SK-N-SH (cell line): ENCODE results near the gene GRIP1. TPM values are rescaled to one million over a fixed set of nuclear protein-coding genes. Genes with fewer than 3 reads are reported as not detected.

Source experiments
- CTCF ChIA-PET: fragments of 300-600, 350-600 bp; formaldehyde crosslinking; extraction: SDS; loops from one replicate; lab custom pipeline; 2021; lab: Yijun Ruan, JAX
- POLR2A ChIA-PET: fragments of 350-600 bp; sonication (Branson Sonifier 250); formaldehyde crosslinking; extraction: SDS; loops from one replicate; lab custom pipeline; 2020; ENCODE audit warnings: antibody characterized with exemption, inconsistent platforms; lab: Yijun Ruan, JAX
- DNase-seq: peaks from one replicate; pipeline ENCODE4 v3.0.0; 2012
- H2AFZ ChIP-seq: fragments of 200-600 bp; sonication (generic); 2 replicates; pipeline ENCODE4 v1.8.1; 2016; ENCODE audit warnings: antibody characterized with exemption, mild to moderate bottlenecking, low read depth
- H3F3A ChIP-seq: fragments of 200-600 bp; sonication (generic); replicated peaks from 2 replicates; pipeline ENCODE3; 2016; ENCODE audit warnings: antibody characterized with exemption, mild to moderate bottlenecking; ENCODE audit not compliant: insufficient read depth
- H3K27ac ChIP-seq, 2 experiments: fragments of 200-500 bp in 1 of 2; fragments of 200-600 bp in 1 of 2; sonication (Bioruptor generic) in 1 of 2; sonication (generic), shearing (Covaris generic) in 1 of 2; 2 replicates each; pipeline versions ENCODE4 v1.5.1 to v1.6.1; 2014 to 2016; ENCODE audit warnings: low read depth in 2 of 2, inconsistent platforms in 1 of 2, low read length in 1 of 2, mild to moderate bottlenecking in 1 of 2, mixed read lengths in 1 of 2
- H3K27me3 ChIP-seq: fragments of 200-600 bp; sonication (generic), shearing (Covaris generic); 2 replicates; pipeline ENCODE4 v1.6.1; 2016; ENCODE audit warnings: mixed run types; ENCODE audit not compliant: insufficient read depth
- H3K36me3 ChIP-seq, 2 experiments: fragments of 200-500 bp in 1 of 2; fragments of 200-600 bp in 1 of 2; sonication (Bioruptor generic) in 1 of 2; sonication (generic) in 1 of 2; replicated peaks in 1 of 2; 2 replicates each; pipeline versions ENCODE3 to v1.5.1; 2014 to 2016; ENCODE audit warnings: low read length in 1 of 2, mild to moderate bottlenecking in 1 of 2; ENCODE audit not compliant: insufficient read depth in 2 of 2, control insufficient read depth in 1 of 2
- H3K4me1 ChIP-seq, 2 experiments: fragments of 200-500 bp in 1 of 2; fragments of 200-600 bp in 1 of 2; sonication (Bioruptor generic) in 1 of 2; sonication (generic), shearing (Covaris generic) in 1 of 2; 2 replicates each; pipeline versions ENCODE4 v1.5.1 to v1.6.1; 2014 to 2016; ENCODE audit warnings: low read depth in 1 of 2, low read length in 1 of 2, mixed run types in 1 of 2; ENCODE audit not compliant: insufficient read depth in 2 of 2, control insufficient read depth in 1 of 2
- H3K4me2 ChIP-seq: fragments of 200-600 bp; sonication (generic), shearing (Covaris generic); 2 replicates; pipeline ENCODE4 v1.6.1; 2017; ENCODE audit warnings: mixed run types
- H3K4me3 ChIP-seq, 2 experiments: fragments of 200-500 bp in 1 of 2; fragments of 200-600 bp in 1 of 2; sonication (Bioruptor generic) in 1 of 2; sonication (generic), shearing (Covaris generic) in 1 of 2; 2 replicates each; pipeline versions ENCODE4 v1.5.1 to v1.8.1; 2014 to 2016; ENCODE audit warnings: low read depth in 2 of 2, inconsistent platforms in 1 of 2, low read length in 1 of 2, mild to moderate bottlenecking in 1 of 2, mixed read lengths in 1 of 2, moderate library complexity in 1 of 2
- H3K79me2 ChIP-seq: fragments of 200-600 bp; sonication (generic); 2 replicates; pipeline ENCODE4 v1.8.1; 2017; ENCODE audit warnings: mild to moderate bottlenecking; ENCODE audit not compliant: insufficient read depth
- H3K9ac ChIP-seq: fragments of 200-600 bp; sonication (generic); 2 replicates; pipeline ENCODE4 v1.6.1; 2017; ENCODE audit warnings: mixed run types
- H3K9me2 ChIP-seq: fragments of 200-600 bp; sonication (generic); 2 replicates; pipeline ENCODE4 v1.6.1; 2017; ENCODE audit warnings: mixed run types
- H3K9me3 ChIP-seq: fragments of 200-600 bp; sonication (generic); 2 replicates; pipeline ENCODE4 v1.6.1; 2017; ENCODE audit warnings: mixed run types, mild to moderate bottlenecking, moderate library complexity
- H4K20me1 ChIP-seq: fragments of 200-600 bp; sonication (generic); 2 replicates; pipeline ENCODE4 v1.6.1; 2017; ENCODE audit warnings: mild to moderate bottlenecking, mixed run types; ENCODE audit not compliant: insufficient read depth
- EZH2phosphoT487 ChIP-seq: fragments of 200-600 bp; sonication (generic); IDR thresholded peaks from 2 replicates; pipeline ENCODE4 v1.6.1; 2017; ENCODE audit warnings: low read depth, mixed run types, mild to moderate bottlenecking, antibody characterized with exemption, moderate library complexity, borderline replicate concordance
- FOSL2 ChIP-seq: IDR thresholded peaks from 2 replicates; pipeline ENCODE4 v1.4.0; 2012; ENCODE audit warnings: low read depth, mild to moderate bottlenecking, moderate library complexity, borderline replicate concordance
- FOXJ3 ChIP-seq: sonication (generic); formaldehyde crosslinking; IDR thresholded peaks from 2 replicates; pipeline ENCODE4 v1.5.1; 2020; ENCODE audit warnings: mild to moderate bottlenecking, missing genetic modification reagents
- FOXM1 ChIP-seq: IDR thresholded peaks from 2 replicates; pipeline ENCODE4 v1.4.0; 2012; ENCODE audit warnings: low read depth, mild to moderate bottlenecking
- GATA2 ChIP-seq: sonication (generic); formaldehyde crosslinking; IDR thresholded peaks from 2 replicates; pipeline ENCODE4 v1.5.0; 2020; ENCODE audit warnings: mild to moderate bottlenecking, missing genetic modification reagents
- MEF2A ChIP-seq: IDR thresholded peaks from 2 replicates; pipeline ENCODE4 v1.4.0; 2012; ENCODE audit warnings: low read depth, borderline replicate concordance
- MXI1 ChIP-seq: IDR thresholded peaks from 2 replicates; pipeline ENCODE4 v1.6.1; 2012; ENCODE audit warnings: mild to moderate bottlenecking, low read depth, low read length, improper control_type of control experiment
- NRF1 ChIP-seq: IDR thresholded peaks from 2 replicates; pipeline ENCODE4 v1.6.1; 2012; ENCODE audit warnings: low read depth, mild to moderate bottlenecking, low read length
- POLR2AphosphoS5 ChIP-seq: IDR thresholded peaks from 2 replicates; pipeline ENCODE4 v1.6.1; 2012; ENCODE audit warnings: low read depth, low read length
- RAD21 ChIP-seq: IDR thresholded peaks from 2 replicates; pipeline ENCODE4 v1.6.1; 2012; ENCODE audit warnings: mild to moderate bottlenecking, low read length
- REST ChIP-seq: IDR thresholded peaks from 2 replicates; pipeline ENCODE4 v1.6.1; 2012; ENCODE audit warnings: mild to moderate bottlenecking, low read depth, low read length, moderate library complexity
- RFX5 ChIP-seq: IDR thresholded peaks from 2 replicates; pipeline ENCODE4 v1.6.1; 2012; ENCODE audit warnings: mild to moderate bottlenecking, improper control_type of control experiment, low read length
- RXRA ChIP-seq: IDR thresholded peaks from 2 replicates; pipeline ENCODE4 v1.4.0; 2012; ENCODE audit warnings: low read depth, mild to moderate bottlenecking, borderline replicate concordance
- SIN3A ChIP-seq: IDR thresholded peaks from 2 replicates; pipeline ENCODE4 v1.6.1; 2012; ENCODE audit warnings: low read depth, mild to moderate bottlenecking, low read length, moderate library complexity, borderline replicate concordance
- SMC3 ChIP-seq: IDR thresholded peaks from 2 replicates; pipeline ENCODE4 v1.6.1; 2012; ENCODE audit warnings: low read depth, low read length, improper control_type of control experiment
- TCF12 ChIP-seq: IDR thresholded peaks from 2 replicates; pipeline ENCODE4 v1.4.0; 2012
- TEAD4 ChIP-seq: IDR thresholded peaks from 2 replicates; pipeline ENCODE4 v1.4.0; 2012; ENCODE audit warnings: mild to moderate bottlenecking, borderline replicate concordance; ENCODE audit not compliant: insufficient read depth
- WGBS: methylation state at CpG from one replicate; pipeline ENCODE4 v1.1.6; 2017; ENCODE audit warnings: low lambda C conversion rate; 5-methylcytosine and 5-hydroxymethylcytosine counted together
- polyA plus RNA-seq, 3 experiments: library from polyadenylated mRNA; depleted of rRNA; stranded (reverse); fragments of >200 nt; gene quantifications; 2 replicates each; pipeline ENCODE4 v1.2.3, GENCODE V29; 2012
- TF ChIP-seq, protein P1 (sequence below): fragments of 150-350 bp; IDR thresholded peaks from 2 replicates; pipeline ENCODE4 v1.6.1; 2017; ENCODE audit warnings: antibody characterized with exemption, low read length, low read depth, borderline replicate concordance
- TF ChIP-seq, protein P2 (sequence below): IDR thresholded peaks from 2 replicates; pipeline ENCODE4 v1.4.0; 2012; ENCODE audit warnings: low read depth, borderline replicate concordance
- TF ChIP-seq, protein P3 (sequence below): IDR thresholded peaks from 2 replicates; pipeline ENCODE4 v1.4.0; 2012; ENCODE audit warnings: low read depth, borderline replicate concordance

The GRIP1 gene
- polyA plus RNA-seq, 1 of the 3 experiments (the other 2 are of a cell fraction) = 0.07 TPM

- Histone ChIP-seq H3K4me3 (no peak overlapping the region), H3K36me3 (no peaks in the 10 kb centered on the region), H2AFZ (no peak overlapping the region), H4K20me1 (no peaks in the 10 kb centered on the region), H3F3A (no peaks in the 10 kb centered on the region), H3K9ac (no peak overlapping the region), H3K27ac (no peak overlapping the region), H3K79me2 (no peaks in the 10 kb centered on the region), H3K4me2 (no peak overlapping the region), H3K27me3 (peaks cover 9% of the 10 kb centered on the region; the same call in 1 of the 2 replicates), H3K9me2 (no peaks in the 10 kb centered on the region), H3K4me1 (no peaks in the 10 kb centered on the region), H3K9me3 (no peaks in the 10 kb centered on the region)
- ChIA-PET CTCF (no interaction called here), POLR2A (interaction anchor here (0.8 kb wide), 1 partner anchor 190 kb away, joined by 3 read pairs; no protein-coding TSS in a partner anchor)
- 4% methylated on average over 2 of the region's 2 CpGs for WGBS
- TF ChIP-seq MEF2A (no peak), REST (no peak), FOXM1 (no peak), POLR2AphosphoS5 (no peak), MXI1 (no peak), TCF12 (no peak), GATA2 (CRISPR knock-in tag) (no peak), SMC3 (no peak), NRF1 (no peak), EZH2phosphoT487 (no peak), FOXJ3 (CRISPR knock-in tag) (no peak)
- TF ChIP-seq, protein P1, sequence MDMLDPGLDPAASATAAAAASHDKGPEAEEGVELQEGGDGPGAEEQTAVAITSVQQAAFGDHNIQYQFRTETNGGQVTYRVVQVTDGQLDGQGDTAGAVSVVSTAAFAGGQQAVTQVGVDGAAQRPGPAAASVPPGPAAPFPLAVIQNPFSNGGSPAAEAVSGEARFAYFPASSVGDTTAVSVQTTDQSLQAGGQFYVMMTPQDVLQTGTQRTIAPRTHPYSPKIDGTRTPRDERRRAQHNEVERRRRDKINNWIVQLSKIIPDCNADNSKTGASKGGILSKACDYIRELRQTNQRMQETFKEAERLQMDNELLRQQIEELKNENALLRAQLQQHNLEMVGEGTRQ = no peak
- DNase-seq = no peak
These were observed 40.2 kb downstream of the GRIP1 start for GRCh38 chr12:66638666-66639065.

- TF ChIP-seq FOXM1 (no peak), TEAD4 (no peak), POLR2AphosphoS5 (no peak), RXRA (no peak), RFX5 (no peak), SIN3A (no peak), FOSL2 (no peak), RAD21 (no peak)
- TF ChIP-seq, protein P2, sequence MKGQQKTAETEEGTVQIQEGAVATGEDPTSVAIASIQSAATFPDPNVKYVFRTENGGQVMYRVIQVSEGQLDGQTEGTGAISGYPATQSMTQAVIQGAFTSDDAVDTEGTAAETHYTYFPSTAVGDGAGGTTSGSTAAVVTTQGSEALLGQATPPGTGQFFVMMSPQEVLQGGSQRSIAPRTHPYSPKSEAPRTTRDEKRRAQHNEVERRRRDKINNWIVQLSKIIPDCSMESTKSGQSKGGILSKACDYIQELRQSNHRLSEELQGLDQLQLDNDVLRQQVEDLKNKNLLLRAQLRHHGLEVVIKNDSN = no peak
- TF ChIP-seq, protein P3, sequence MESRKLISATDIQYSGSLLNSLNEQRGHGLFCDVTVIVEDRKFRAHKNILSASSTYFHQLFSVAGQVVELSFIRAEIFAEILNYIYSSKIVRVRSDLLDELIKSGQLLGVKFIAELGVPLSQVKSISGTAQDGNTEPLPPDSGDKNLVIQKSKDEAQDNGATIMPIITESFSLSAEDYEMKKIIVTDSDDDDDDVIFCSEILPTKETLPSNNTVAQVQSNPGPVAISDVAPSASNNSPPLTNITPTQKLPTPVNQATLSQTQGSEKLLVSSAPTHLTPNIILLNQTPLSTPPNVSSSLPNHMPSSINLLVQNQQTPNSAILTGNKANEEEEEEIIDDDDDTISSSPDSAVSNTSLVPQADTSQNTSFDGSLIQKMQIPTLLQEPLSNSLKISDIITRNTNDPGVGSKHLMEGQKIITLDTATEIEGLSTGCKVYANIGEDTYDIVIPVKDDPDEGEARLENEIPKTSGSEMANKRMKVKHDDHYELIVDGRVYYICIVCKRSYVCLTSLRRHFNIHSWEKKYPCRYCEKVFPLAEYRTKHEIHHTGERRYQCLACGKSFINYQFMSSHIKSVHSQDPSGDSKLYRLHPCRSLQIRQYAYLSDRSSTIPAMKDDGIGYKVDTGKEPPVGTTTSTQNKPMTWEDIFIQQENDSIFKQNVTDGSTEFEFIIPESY = no peak
- CTCF ChIA-PET = no interaction called here
- H3K9me2 ChIP-seq = no peaks in the 10 kb centered on the region
- H3K27me3 ChIP-seq = peaks cover 9% of the 10 kb centered on the region; the same call in 1 of the 2 replicates
- H3K4me2 ChIP-seq = no peak overlapping the region
- no peaks in the 10 kb centered on the region for H3F3A ChIP-seq
- no peak overlapping the region for H3K9ac ChIP-seq
- no peak overlapping the region for H3K27ac ChIP-seq
- WGBS = 47% methylated on average over 3 of the region's 3 CpGs
- no peak for DNase-seq
- H3K9me3 ChIP-seq = no peaks in the 10 kb centered on the region
- H4K20me1 ChIP-seq = no peaks in the 10 kb centered on the region
- H3K36me3 ChIP-seq = no peaks in the 10 kb centered on the region
- no peak overlapping the region for H2AFZ ChIP-seq
- H3K79me2 ChIP-seq = no peaks in the 10 kb centered on the region
- H3K4me3 ChIP-seq = no peak overlapping the region
- POLR2A ChIA-PET = interaction anchor here (0.8 kb wide), 1 partner anchor 191 kb away, joined by 3 read pairs; no protein-coding TSS in a partner anchor
- no peaks in the 10 kb centered on the region for H3K4me1 ChIP-seq
These were observed 41.1 kb downstream of the GRIP1 start for GRCh38 chr12:66637699-66638301.
